ENCODE measurements around the gene FXYD1.

Gene FXYD1

GRCh38 chr19:35140962-35141836 is 2.6 kb downstream of the FXYD1 start:
- peaks cover 21% of the 10 kb centered on the region for H3K4me1 ChIP-seq (ENCODE audit: insufficient read depth, low read length)
- no peaks in the 10 kb centered on the region for H3K9me3 ChIP-seq (ENCODE audit: low read length)
- H3K27me3 ChIP-seq (ENCODE audit: control insufficient read depth in 1 of 2, insufficient read depth in 2 of 2, low read length in 2 of 2), result peaks cover 20 to 59% of the 10 kb centered on the region in 2 donors
- H3K36me3 ChIP-seq (ENCODE audit: insufficient read depth, low read length), result no peaks in the 10 kb centered on the region
- peak overlapping the region; percentile 34 for H3K9ac ChIP-seq (ENCODE audit: low read length)
- H3K4me3 ChIP-seq (ENCODE audit: low read depth in 1 of 2, low read length in 2 of 2), result peak overlapping the region in 1 of 2 donors; percentile 43
- peak overlapping the region; percentile 34 for H3K27ac ChIP-seq (ENCODE audit: low read depth, low read length)

- H3K27ac ChIP-seq (ENCODE audit: low read depth, low read length), result no peak overlapping the region
- no peaks in the 10 kb centered on the region for H3K9me3 ChIP-seq (ENCODE audit: low read length)
- H3K36me3 ChIP-seq (ENCODE audit: insufficient read depth, low read length), result no peaks in the 10 kb centered on the region
- H3K4me1 ChIP-seq (ENCODE audit: insufficient read depth, low read length), result peaks cover 21% of the 10 kb centered on the region
- H3K9ac ChIP-seq (ENCODE audit: low read length), result no peak overlapping the region
- H3K27me3 ChIP-seq (ENCODE audit: control insufficient read depth in 1 of 2, insufficient read depth in 2 of 2, low read length in 2 of 2), result peaks cover 20 to 59% of the 10 kb centered on the region in 2 donors
- H3K4me3 ChIP-seq (ENCODE audit: low read depth in 1 of 2, low read length in 2 of 2), result peak overlapping the region in 1 of 2 donors; percentile 23
These were observed 3.4 kb downstream of the FXYD1 start for GRCh38 chr19:35141837-35142605.

- no peaks in the 10 kb centered on the region for H3K9me3 ChIP-seq (ENCODE audit: low read length)
- peaks cover 20 to 59% of the 10 kb centered on the region in 2 donors for H3K27me3 ChIP-seq (ENCODE audit: control insufficient read depth in 1 of 2, insufficient read depth in 2 of 2, low read length in 2 of 2)
- H3K4me3 ChIP-seq (ENCODE audit: low read depth in 1 of 2, low read length in 2 of 2), result peak overlapping the region in 1 of 2 donors; percentile 23
- H3K9ac ChIP-seq (ENCODE audit: low read length), result no peak overlapping the region
- no peak overlapping the region for H3K27ac ChIP-seq (ENCODE audit: low read depth, low read length)
- H3K36me3 ChIP-seq (ENCODE audit: insufficient read depth, low read length), result no peaks in the 10 kb centered on the region
- peaks cover 21% of the 10 kb centered on the region for H3K4me1 ChIP-seq (ENCODE audit: insufficient read depth, low read length)
These were observed 4.1 kb downstream of the FXYD1 start for GRCh38 chr19:35142606-35143230.

GRCh38 chr19:35143231-35143715 is 4.6 kb downstream of the FXYD1 start, which contains the start of gene FXYD7:
Gene FXYD7, plus strand, starts transcription at chr19:35143255. Its CDS starts 79 bp downstream, at chr19:35143334.
- H3K27ac ChIP-seq (ENCODE audit: low read depth, low read length), result no peak within 1 kb of the TSS
- no peaks in the 10 kb centered on the region for H3K9me3 ChIP-seq (ENCODE audit: low read length)
- no peak within 1 kb of the TSS for H3K9ac ChIP-seq (ENCODE audit: low read length)
- peak within 1 kb of the TSS in 1 of 2 donors; percentile 23 for H3K4me3 ChIP-seq (ENCODE audit: low read depth in 1 of 2, low read length in 2 of 2)
- H3K4me1 ChIP-seq (ENCODE audit: insufficient read depth, low read length), result peaks cover 21% of the 10 kb centered on the region
- H3K27me3 ChIP-seq (ENCODE audit: control insufficient read depth in 1 of 2, insufficient read depth in 2 of 2, low read length in 2 of 2), result peaks cover 20 to 57% of the 10 kb centered on the region in 2 donors
- H3K36me3 ChIP-seq (ENCODE audit: insufficient read depth, low read length), result no peaks in the 10 kb centered on the region

GRCh38 chr19:35143818-35144217 is 5.2 kb downstream of the FXYD1 start:
- Histone ChIP-seq H3K9ac (ENCODE audit: low read length) (no peak overlapping the region), H3K9me3 (ENCODE audit: low read length) (no peaks in the 10 kb centered on the region), H3K36me3 (ENCODE audit: insufficient read depth, low read length) (no peaks in the 10 kb centered on the region), H3K27ac (ENCODE audit: low read depth, low read length) (no peak overlapping the region), H3K4me1 (ENCODE audit: insufficient read depth, low read length) (peaks cover 21% of the 10 kb centered on the region), H3K4me3 (ENCODE audit: low read depth in 1 of 2, low read length in 2 of 2) (no peak overlapping the region), H3K27me3 (ENCODE audit: control insufficient read depth in 1 of 2, insufficient read depth in 2 of 2, low read length in 2 of 2) (peaks cover 20 to 51% of the 10 kb centered on the region in 2 donors)

- Histone ChIP-seq H3K27ac (ENCODE audit: low read depth, low read length) (no peak overlapping the region), H3K9ac (ENCODE audit: low read length) (no peak overlapping the region), H3K27me3 (ENCODE audit: control insufficient read depth in 1 of 2, insufficient read depth in 2 of 2, low read length in 2 of 2) (peaks cover 20 to 47% of the 10 kb centered on the region in 2 donors), H3K4me1 (ENCODE audit: insufficient read depth, low read length) (peaks cover 21% of the 10 kb centered on the region), H3K4me3 (ENCODE audit: low read depth in 1 of 2, low read length in 2 of 2) (no peak overlapping the region), H3K9me3 (ENCODE audit: low read length) (no peaks in the 10 kb centered on the region), H3K36me3 (ENCODE audit: insufficient read depth, low read length) (no peaks in the 10 kb centered on the region)
These were observed 5.6 kb downstream of the FXYD1 start for GRCh38 chr19:35144259-35144599.

- Histone ChIP-seq H3K27ac (ENCODE audit: low read depth, low read length) (no peak overlapping the region), H3K9ac (ENCODE audit: low read length) (no peak overlapping the region), H3K9me3 (ENCODE audit: low read length) (no peaks in the 10 kb centered on the region), H3K36me3 (ENCODE audit: insufficient read depth, low read length) (no peaks in the 10 kb centered on the region), H3K27me3 (ENCODE audit: control insufficient read depth in 1 of 2, insufficient read depth in 2 of 2, low read length in 2 of 2) (peaks cover 20 to 41% of the 10 kb centered on the region in 2 donors), H3K4me3 (ENCODE audit: low read depth in 1 of 2, low read length in 2 of 2) (no peak overlapping the region), H3K4me1 (ENCODE audit: insufficient read depth, low read length) (peaks cover 21% of the 10 kb centered on the region)
These were observed 6.2 kb downstream of the FXYD1 start for GRCh38 chr19:35144600-35145436.

GRCh38 chr19:35146746-35147459 is 8.3 kb downstream of the FXYD1 start:
- Histone ChIP-seq H3K27ac (ENCODE audit: low read depth, low read length) (no peak overlapping the region), H3K36me3 (ENCODE audit: insufficient read depth, low read length) (no peaks in the 10 kb centered on the region), H3K9ac (ENCODE audit: low read length) (no peak overlapping the region), H3K9me3 (ENCODE audit: low read length) (no peaks in the 10 kb centered on the region), H3K27me3 (ENCODE audit: control insufficient read depth in 1 of 2, insufficient read depth in 2 of 2, low read length in 2 of 2) (peaks cover 15 to 34% of the 10 kb centered on the region in 2 donors), H3K4me3 (ENCODE audit: low read depth in 1 of 2, low read length in 2 of 2) (no peak overlapping the region), H3K4me1 (ENCODE audit: insufficient read depth, low read length) (peaks cover 8% of the 10 kb centered on the region)

GRCh38 chr19:35149463-35149862 is 10.8 kb downstream of the FXYD1 start:
- no peak overlapping the region for H3K27ac ChIP-seq (ENCODE audit: low read depth, low read length)
- H3K36me3 ChIP-seq (ENCODE audit: insufficient read depth, low read length), result no peaks in the 10 kb centered on the region
- H3K9me3 ChIP-seq (ENCODE audit: low read length), result no peaks in the 10 kb centered on the region
- H3K27me3 ChIP-seq (ENCODE audit: control insufficient read depth in 1 of 2, insufficient read depth in 2 of 2, low read length in 2 of 2), result peaks cover 0 to 29% of the 10 kb centered on the region in 2 donors
- H3K4me3 ChIP-seq (ENCODE audit: low read depth in 1 of 2, low read length in 2 of 2), result no peak overlapping the region
- no peaks in the 10 kb centered on the region for H3K4me1 ChIP-seq (ENCODE audit: insufficient read depth, low read length)
- H3K9ac ChIP-seq (ENCODE audit: low read length), result no peak overlapping the region

GRCh38 chr19:35150445-35150844 is 11.8 kb downstream of the FXYD1 start:
- H3K9ac ChIP-seq (ENCODE audit: low read length), result no peak overlapping the region
- H3K4me3 ChIP-seq (ENCODE audit: low read depth in 1 of 2, low read length in 2 of 2), result no peak overlapping the region
- H3K4me1 ChIP-seq (ENCODE audit: insufficient read depth, low read length), result no peaks in the 10 kb centered on the region

More at GRCh38 chr19:35150445-35150844, 11.8 kb downstream of the FXYD1 start:
- Histone ChIP-seq H3K36me3 (ENCODE audit: insufficient read depth, low read length) (no peaks in the 10 kb centered on the region), H3K9me3 (ENCODE audit: low read length) (no peaks in the 10 kb centered on the region), H3K27me3 (ENCODE audit: control insufficient read depth in 1 of 2, insufficient read depth in 2 of 2, low read length in 2 of 2) (peaks cover 0 to 31% of the 10 kb centered on the region in 2 donors), H3K27ac (ENCODE audit: low read depth, low read length) (no peak overlapping the region)
